H9 (cell line): ENCODE measurements around the gene ZNF205. TPM values are rescaled to one million over a fixed set of nuclear protein-coding genes. Genes with fewer than 3 reads are reported as not detected.

Experiments
- DNase-seq: peaks from one replicate; pipeline ENCODE4 v3.0.0-alpha.2; 2017
- H2AFZ ChIP-seq: one replicate; pipeline ENCODE4 v1.6.1; 2013; ENCODE audit warnings: mild to moderate bottlenecking, low read length, control low read depth, moderate library complexity
- H2AK5ac ChIP-seq: 2 replicates; pipeline ENCODE4 v1.6.1; 2013; ENCODE audit warnings: low read length, control low read depth, mixed read lengths; ENCODE audit not compliant: insufficient read length
- H2BK120ac ChIP-seq: one replicate; pipeline ENCODE4 v1.6.1; 2013; ENCODE audit warnings: low read depth, mild to moderate bottlenecking, low read length, control low read depth, inconsistent platforms; ENCODE audit not compliant: poor library complexity, severe bottlenecking
- H2BK12ac ChIP-seq: 2 replicates; pipeline ENCODE4 v1.6.1; 2013; ENCODE audit warnings: low read length, control low read depth, mixed read lengths, low read depth; ENCODE audit not compliant: insufficient read length
- H2BK15ac ChIP-seq: 2 replicates; pipeline ENCODE4 v1.6.1; 2013; ENCODE audit warnings: low read depth, low read length, control low read depth
- H2BK20ac ChIP-seq: one replicate; pipeline ENCODE4 v1.6.1; 2013; ENCODE audit warnings: low read depth, mild to moderate bottlenecking, low read length, control low read depth, inconsistent platforms; ENCODE audit not compliant: poor library complexity, severe bottlenecking
- H2BK5ac ChIP-seq: 2 replicates; pipeline ENCODE4 v1.6.1; 2013; ENCODE audit warnings: low read length, control low read depth, mixed read lengths; ENCODE audit not compliant: insufficient read length
- H3K14ac ChIP-seq: 2 replicates; pipeline ENCODE4 v1.6.1; 2013; ENCODE audit warnings: low read length, control low read depth; ENCODE audit not compliant: insufficient read depth
- H3K18ac ChIP-seq: 2 replicates; pipeline ENCODE4 v1.6.1; 2013; ENCODE audit warnings: low read depth, mild to moderate bottlenecking, mixed read lengths, low read length, control low read depth; ENCODE audit not compliant: insufficient read length
- H3K23ac ChIP-seq: 2 replicates; pipeline ENCODE4 v1.6.1; 2013; ENCODE audit warnings: low read length, control low read depth, mixed read lengths, low read depth; ENCODE audit not compliant: insufficient read length
- H3K23me2 ChIP-seq: 2 replicates; pipeline ENCODE4 v1.6.1; 2013; ENCODE audit warnings: low read depth, mild to moderate bottlenecking, mixed read lengths, low read length, control low read depth; ENCODE audit not compliant: insufficient read length, poor library complexity, severe bottlenecking
- H3K27ac ChIP-seq: 2 replicates; pipeline ENCODE4 v1.5.1; 2013; ENCODE audit warnings: low read length, control low read depth, mixed read lengths, low read depth; ENCODE audit not compliant: insufficient read length
- H3K27me3 ChIP-seq: 2 replicates; pipeline ENCODE4 v1.6.1; 2013; ENCODE audit warnings: low read length, control low read depth, inconsistent platforms; ENCODE audit not compliant: insufficient read depth
- H3K4ac ChIP-seq: 2 replicates; pipeline ENCODE4 v1.6.1; 2013; ENCODE audit warnings: low read depth, mild to moderate bottlenecking, control low read depth, inconsistent platforms, low read length, moderate library complexity
- H3K4me1 ChIP-seq: 2 replicates; pipeline ENCODE4 v1.6.1; 2013; ENCODE audit warnings: low read length, control low read depth, inconsistent platforms; ENCODE audit not compliant: insufficient read depth
- H3K4me2 ChIP-seq: 2 replicates; pipeline ENCODE4 v1.6.1; 2013; ENCODE audit warnings: low read length, control low read depth, mixed read lengths; ENCODE audit not compliant: insufficient read length, insufficient read depth
- H3K56ac ChIP-seq: 2 replicates; pipeline ENCODE4 v1.6.1; 2013; ENCODE audit warnings: low read depth, mild to moderate bottlenecking, mixed read lengths, low read length, control low read depth; ENCODE audit not compliant: insufficient read length
- H3K79me1 ChIP-seq: 2 replicates; pipeline ENCODE4 v1.6.1; 2013; ENCODE audit warnings: low read depth, mild to moderate bottlenecking, moderate library complexity, low read length, control low read depth, inconsistent platforms; ENCODE audit not compliant: insufficient read depth, poor library complexity, severe bottlenecking
- H3K79me2 ChIP-seq: 2 replicates; pipeline ENCODE4 v1.6.1; 2013; ENCODE audit warnings: low read length, control low read depth, inconsistent platforms; ENCODE audit not compliant: insufficient read depth
- H3K9ac ChIP-seq: 2 replicates; pipeline ENCODE4 v1.6.1; 2013; ENCODE audit warnings: low read length, control low read depth, mixed read lengths; ENCODE audit not compliant: insufficient read length; ENCODE audit errors: extremely low read depth
- H3K9me3 ChIP-seq: one replicate; pipeline ENCODE4 v1.6.1; 2013; ENCODE audit warnings: low read depth, low read length, inconsistent platforms; ENCODE audit not compliant: control insufficient read depth
- H3T11ph ChIP-seq: one replicate; pipeline ENCODE4 v1.6.1; 2013; ENCODE audit warnings: mild to moderate bottlenecking, low read length, control low read depth, inconsistent platforms
- H4K20me1 ChIP-seq: one replicate; pipeline ENCODE4 v1.6.1; 2013; ENCODE audit not compliant: control insufficient read depth, insufficient read length, insufficient read depth
- H4K5ac ChIP-seq: 2 replicates; pipeline ENCODE4 v1.6.1; 2013; ENCODE audit warnings: low read depth, mild to moderate bottlenecking, mixed read lengths, low read length, control low read depth; ENCODE audit not compliant: insufficient read length
- H4K8ac ChIP-seq: replicated peaks from 2 replicates; pipeline ENCODE4 v1.6.1; 2013; ENCODE audit warnings: low read length, control low read depth, mixed read lengths, low read depth; ENCODE audit not compliant: insufficient read length
- H4K91ac ChIP-seq: 2 replicates; pipeline ENCODE4 v1.6.1; 2013; ENCODE audit warnings: low read depth, mild to moderate bottlenecking, moderate library complexity, mixed read lengths, low read length, control low read depth; ENCODE audit not compliant: insufficient read length
- H3K27ac Mint-ChIP-seq, 3 experiments: 2 replicates in 2 of 3; 3 replicates in 1 of 3; pipeline ENCODE4 v1.8.0; 2020 to 2021; ENCODE audit warnings: mixed read lengths in 3 of 3, mild to moderate bottlenecking in 1 of 3, moderate library complexity in 1 of 3
- H3K27me3 Mint-ChIP-seq: 2 replicates; pipeline ENCODE4 v1.8.0; 2021; ENCODE audit warnings: low read depth, mild to moderate bottlenecking, moderate library complexity, mixed read lengths
- H3K36me3 Mint-ChIP-seq, 3 experiments: 2 replicates in 2 of 3; 3 replicates in 1 of 3; pipeline ENCODE4 v1.8.0; 2020 to 2021; ENCODE audit warnings: low read depth in 3 of 3, mixed read lengths in 3 of 3; ENCODE audit not compliant: insufficient read depth in 1 of 3
- H3K4me1 Mint-ChIP-seq, 2 experiments: 2 replicates each; pipeline ENCODE4 v1.8.0; 2020; ENCODE audit warnings: mixed read lengths in 2 of 2
- H3K4me3 Mint-ChIP-seq, 2 experiments: 2 replicates in 1 of 2; 3 replicates in 1 of 2; pipeline ENCODE4 v1.8.0; 2020 to 2021; ENCODE audit warnings: mild to moderate bottlenecking in 2 of 2, mixed read lengths in 2 of 2, moderate library complexity in 1 of 2
- H3K9me3 Mint-ChIP-seq, 2 experiments: 2 replicates in 1 of 2; 3 replicates in 1 of 2; pipeline ENCODE4 v1.8.0; 2020; ENCODE audit warnings: mild to moderate bottlenecking in 2 of 2, mixed read lengths in 2 of 2, moderate library complexity in 1 of 2
- CTCF ChIP-seq: fragments of 200-600 bp; sonication (generic); conservative IDR thresholded peaks from 3 replicates; pipeline ENCODE4 v1.8.0; 2021; ENCODE audit warnings: antibody characterized with exemption, mild to moderate bottlenecking
- WGBS: extraction: QIAGEN DNeasy Blood & Tissue Kit; methylation state at CpG from one replicate; pipeline ENCODE4 v1.1.7; 2013; ENCODE audit warnings: missing lambda C conversion rate, low lambda C conversion rate, mixed read lengths; ENCODE audit not compliant: insufficient read length; ENCODE audit errors: extremely low coverage; 5-methylcytosine and 5-hydroxymethylcytosine counted together
- total RNA-seq: library from RNA; stranded (reverse); gene quantifications from 2 replicates; pipeline ENCODE4 v1.2.1, GENCODE V29; 2021

Gene ZNF205
- total RNA-seq, 1 experiment from 2014 or later, result 16.8 TPM

GRCh38 chr16:3158510-3159314, 46.3 kb downstream of the ZNF205 start:
- Histone ChIP-seq H3K9ac (peak overlapping the region; percentile 71), H3K27ac (no peak overlapping the region), H3K23me2 (peaks cover 13% of the 10 kb centered on the region), H3K79me2 (no peaks in the 10 kb centered on the region), H4K20me1 (no peaks in the 10 kb centered on the region), H4K8ac (no peak overlapping the region), H2BK12ac (no peak overlapping the region), H3K9me3 (no peaks in the 10 kb centered on the region), H2AK5ac (no peak overlapping the region), H3K23ac (no peak overlapping the region), H3K4ac (no peak overlapping the region), H2BK15ac (no peak overlapping the region), H3T11ph (no peak overlapping the region), H4K91ac (no peak overlapping the region), H3K4me2 (peak overlapping the region; percentile 92), H3K14ac (peak overlapping the region; percentile 26; the same call in 1 of the 2 replicates), H4K5ac (no peak overlapping the region), H3K56ac (no peak overlapping the region), H3K18ac (no peak overlapping the region), H2BK20ac (no peak overlapping the region), H3K79me1 (no peaks in the 10 kb centered on the region), H3K4me1 (peaks cover 2% of the 10 kb centered on the region; the same call in 1 of the 2 replicates), H2BK120ac (no peak overlapping the region), H2AFZ (peak overlapping the region; percentile 79), H3K27me3 (no peaks in the 10 kb centered on the region; the same call in 1 of the 2 replicates), H2BK5ac (no peak overlapping the region)
- H3K4me3 Mint-ChIP-seq, result peak overlapping the region; percentile 77 to 95
- H3K4me1 Mint-ChIP-seq, result peaks cover 3 to 15% of the 10 kb centered on the region in 2 experiments; a peak in 3 of 4 replicates
- peak overlapping the region in 2 of 3 experiments; percentile 62 to 89; a peak in 4 of 7 replicates for H3K27ac Mint-ChIP-seq
- no peaks in the 10 kb centered on the region; a peak in 2 of 7 replicates for H3K36me3 Mint-ChIP-seq
- no CpG with 5 or more reads among the region's 70 CpGs for WGBS
- peaks cover 0 to 8% of the 10 kb centered on the region in 2 experiments; a peak in 4 of 5 replicates for H3K9me3 Mint-ChIP-seq
- TF ChIP-seq CTCF, result no peak
- DNase-seq, result peak; percentile 92
- peaks cover 30% of the 10 kb centered on the region for H3K27me3 Mint-ChIP-seq
